22Rv1 (cell line): ENCODE results near the gene RASSF7.

Experiments
- ZFX ChIP-seq: fragments of 450-650 bp; IDR thresholded peaks from 2 replicates; pipeline ENCODE4 v1.6.1; 2017; ENCODE audit warnings: antibody characterized with exemption, borderline replicate concordance
- TF ChIP-seq, protein P1 (sequence below): fragments of 450-650 bp; IDR thresholded peaks from 2 replicates; pipeline ENCODE4 v1.5.1; 2017; ENCODE audit warnings: mild to moderate bottlenecking

DNA sequence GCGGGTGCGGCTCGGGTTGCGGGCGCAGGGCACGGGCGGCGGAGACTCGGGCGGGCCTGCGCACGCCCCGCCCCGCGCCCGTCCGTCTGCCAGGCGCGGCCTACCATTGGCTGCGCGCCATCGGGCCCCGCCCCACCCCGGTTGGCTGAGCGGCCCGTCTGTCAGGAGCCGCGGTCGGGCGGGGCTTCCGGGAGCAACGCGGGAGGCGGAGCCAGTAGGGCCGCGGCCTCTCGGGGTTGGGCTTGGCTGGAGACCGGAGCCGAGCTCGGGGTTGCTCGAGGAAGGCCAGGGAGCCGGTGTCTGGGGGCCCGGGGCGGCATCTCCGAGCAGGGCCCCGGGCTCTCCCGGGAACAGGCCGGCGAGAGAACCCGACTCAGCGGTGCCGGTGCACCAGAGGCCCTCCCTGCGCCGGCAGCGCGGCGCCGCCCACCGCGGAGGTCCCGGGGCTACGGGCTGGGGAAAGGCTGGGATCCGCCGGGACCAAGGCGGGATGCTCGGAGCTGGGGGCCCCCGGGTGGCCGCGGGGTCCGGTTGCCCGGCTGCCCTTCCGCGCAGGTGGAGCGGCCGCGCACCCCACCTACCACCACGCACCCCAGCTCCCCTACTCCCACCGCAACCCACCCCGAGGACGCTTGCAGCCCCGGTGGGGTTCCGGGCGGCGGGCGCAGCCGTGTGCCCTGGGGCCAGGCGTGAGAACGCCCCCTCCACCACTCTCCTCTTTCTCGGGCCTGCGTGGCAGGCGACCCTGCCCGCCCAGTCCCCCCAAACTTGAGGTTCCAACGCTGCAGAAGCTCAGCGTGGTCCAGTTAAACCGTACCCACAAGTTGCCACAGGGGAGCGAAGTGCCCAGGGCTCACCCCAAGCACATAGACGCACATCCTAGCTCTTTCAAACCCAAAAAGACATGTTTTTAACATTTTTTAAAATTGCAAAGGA, 25.0 kb upstream of the RASSF7 start, which contains the start of gene HRAS:
- TF ChIP-seq, protein P1, sequence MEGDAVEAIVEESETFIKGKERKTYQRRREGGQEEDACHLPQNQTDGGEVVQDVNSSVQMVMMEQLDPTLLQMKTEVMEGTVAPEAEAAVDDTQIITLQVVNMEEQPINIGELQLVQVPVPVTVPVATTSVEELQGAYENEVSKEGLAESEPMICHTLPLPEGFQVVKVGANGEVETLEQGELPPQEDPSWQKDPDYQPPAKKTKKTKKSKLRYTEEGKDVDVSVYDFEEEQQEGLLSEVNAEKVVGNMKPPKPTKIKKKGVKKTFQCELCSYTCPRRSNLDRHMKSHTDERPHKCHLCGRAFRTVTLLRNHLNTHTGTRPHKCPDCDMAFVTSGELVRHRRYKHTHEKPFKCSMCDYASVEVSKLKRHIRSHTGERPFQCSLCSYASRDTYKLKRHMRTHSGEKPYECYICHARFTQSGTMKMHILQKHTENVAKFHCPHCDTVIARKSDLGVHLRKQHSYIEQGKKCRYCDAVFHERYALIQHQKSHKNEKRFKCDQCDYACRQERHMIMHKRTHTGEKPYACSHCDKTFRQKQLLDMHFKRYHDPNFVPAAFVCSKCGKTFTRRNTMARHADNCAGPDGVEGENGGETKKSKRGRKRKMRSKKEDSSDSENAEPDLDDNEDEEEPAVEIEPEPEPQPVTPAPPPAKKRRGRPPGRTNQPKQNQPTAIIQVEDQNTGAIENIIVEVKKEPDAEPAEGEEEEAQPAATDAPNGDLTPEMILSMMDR, result no peak
- TF ChIP-seq ZFX, result no peak
